ENCODE measurements around the gene GASK1A. TPM values are rescaled to one million over a fixed set of nuclear protein-coding genes. Genes with fewer than 3 reads are reported as not detected.
A peak's percentile ranks its signal among the peaks of the same experiment; 100 is the strongest.

Gene GASK1A
- total RNA-seq, 1 donor from 2014 or later = 8.4 TPM

DNA sequence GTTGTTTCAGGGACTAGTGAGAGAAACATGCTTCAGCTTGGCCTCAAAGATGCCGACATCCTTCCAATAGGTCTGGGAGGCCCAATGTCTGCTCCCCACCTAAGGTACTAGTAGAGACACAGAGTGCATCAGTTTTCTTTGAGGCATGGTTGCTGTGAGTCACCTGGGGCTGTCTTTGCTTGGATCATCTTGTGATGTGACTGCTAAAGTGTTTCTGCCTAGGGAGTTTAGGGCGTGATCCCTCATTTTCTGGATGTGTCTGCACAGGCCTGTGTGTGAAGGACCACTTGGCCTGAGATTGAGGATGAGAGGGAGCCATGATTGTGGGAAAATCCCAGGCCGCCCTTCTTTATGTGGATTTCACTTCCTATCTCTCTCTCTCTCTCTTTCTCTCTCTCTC lies 4.8 kb downstream of the GASK1A start:
- no peak for DNase-seq

- DNase-seq = no peak
Observed at GRCh38 chr3:42984701-42985100, 5.6 kb downstream of the GASK1A start.

DNA sequence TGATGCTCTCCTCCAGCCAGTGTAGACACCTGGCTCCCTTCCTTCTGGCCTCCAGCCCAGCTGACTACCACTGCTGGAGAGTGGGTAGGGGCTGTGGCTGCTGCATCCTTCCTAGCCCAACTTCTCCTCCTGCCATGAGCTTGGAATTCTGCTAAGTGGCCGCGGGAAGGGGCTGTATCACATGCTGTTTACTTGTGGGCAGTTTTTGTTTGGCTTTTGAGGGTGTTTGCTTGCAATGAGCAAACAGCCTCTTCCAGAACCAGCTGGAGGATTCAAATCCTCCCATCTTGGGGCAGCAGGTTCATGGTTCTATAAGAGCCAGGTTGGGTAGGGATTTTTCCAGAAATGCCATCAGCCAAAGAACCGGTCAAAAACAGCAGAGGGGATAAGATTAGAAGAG lies 9.0 kb downstream of the GASK1A start:
- no peak for DNase-seq

DNA sequence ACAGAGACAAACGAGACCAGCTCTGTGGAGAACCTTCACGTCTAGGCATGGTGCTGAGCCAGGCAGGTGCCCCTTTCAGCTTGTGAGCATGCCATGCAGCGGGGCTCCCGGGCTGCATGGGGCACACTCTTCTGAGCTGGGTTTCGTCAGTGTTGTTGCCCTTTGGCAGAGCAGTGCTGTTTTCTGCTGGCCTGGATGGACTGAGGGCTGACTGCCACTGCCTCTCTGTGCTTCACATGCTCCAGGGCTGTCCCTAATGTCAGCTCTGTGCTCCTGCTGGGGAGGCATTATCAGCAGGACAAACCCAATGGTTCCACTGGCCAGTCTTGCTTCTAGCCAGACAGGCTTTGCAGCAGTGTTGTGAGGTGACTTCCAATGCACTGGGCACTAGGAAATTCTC lies 9.5 kb downstream of the GASK1A start:
- no peak for DNase-seq

DNA sequence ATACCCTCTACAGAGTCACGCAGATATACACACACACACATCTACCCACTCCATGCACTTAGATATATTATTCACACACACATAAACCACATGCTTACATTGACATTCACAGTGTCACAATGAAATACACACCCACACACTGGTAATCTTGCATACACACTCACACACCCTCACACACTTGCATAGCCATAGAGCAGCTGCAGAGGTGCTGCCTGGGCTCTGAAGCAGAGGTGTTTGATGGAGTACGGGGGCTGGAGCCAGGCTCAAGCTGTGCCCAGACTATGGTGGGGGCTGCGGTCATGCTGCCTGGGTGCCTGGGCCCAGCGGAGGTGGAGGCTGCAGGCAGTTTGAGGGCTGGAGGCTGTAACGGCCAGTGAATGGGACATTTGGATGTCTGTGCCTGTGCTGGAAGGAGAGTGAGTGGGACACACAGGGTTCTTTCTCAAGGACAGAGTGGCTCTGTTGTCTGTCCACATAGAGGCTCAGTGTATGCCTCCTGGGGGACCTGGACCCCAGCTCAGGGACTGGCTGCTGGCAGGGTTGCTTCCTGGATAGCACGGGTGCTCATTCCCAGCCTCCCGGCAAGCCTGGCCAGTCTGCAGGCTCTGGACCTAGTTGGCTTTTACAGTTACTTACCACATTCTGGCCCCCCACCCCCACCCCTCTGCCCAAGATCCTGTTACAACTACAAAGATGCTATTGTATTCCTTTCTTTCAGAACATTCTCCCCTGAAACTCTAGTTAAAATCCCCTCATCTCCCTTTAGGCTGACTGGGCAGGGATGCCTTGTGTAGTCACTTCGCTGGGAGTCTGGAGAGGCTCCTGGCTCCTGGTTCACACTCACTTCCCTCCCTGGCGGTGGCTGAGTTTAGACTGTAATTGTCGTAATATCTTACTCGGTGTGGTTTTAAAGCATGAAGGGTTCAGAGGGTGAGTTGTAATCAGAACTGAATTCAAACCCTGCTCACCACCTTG lies 12.5 kb downstream of the GASK1A start:
- DNase-seq = peak; percentile 52

- DNase-seq = no peak
Observed at GRCh38 chr3:42994595-42994994, 15.5 kb downstream of the GASK1A start.

DNA sequence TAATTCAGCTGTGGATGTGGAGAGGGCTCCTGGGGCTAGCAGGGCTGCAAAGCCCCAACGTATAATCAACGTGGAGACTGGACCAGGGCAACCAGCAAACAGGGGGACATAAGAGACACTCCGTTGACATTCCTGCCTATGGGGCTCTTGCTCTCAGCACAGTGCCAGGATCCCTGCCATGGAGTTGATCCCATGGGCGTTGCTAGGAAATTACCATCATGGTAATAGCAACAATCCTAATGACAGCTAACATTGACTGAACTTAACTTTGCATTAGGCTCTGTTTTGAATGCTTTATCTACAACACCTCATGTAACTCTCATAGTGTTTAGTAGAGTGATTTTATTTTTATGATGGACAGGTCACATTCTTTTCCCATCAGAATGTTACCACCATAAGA lies 16.9 kb downstream of the GASK1A start:
- DNase-seq = no peak

GRCh38 chr3:42996633-42997075 lies 17.5 kb downstream of the GASK1A start:
- DNase-seq = no peak

- DNase-seq = no peak
Observed at GRCh38 chr3:42999212-42999611, 20.1 kb downstream of the GASK1A start.

DNA sequence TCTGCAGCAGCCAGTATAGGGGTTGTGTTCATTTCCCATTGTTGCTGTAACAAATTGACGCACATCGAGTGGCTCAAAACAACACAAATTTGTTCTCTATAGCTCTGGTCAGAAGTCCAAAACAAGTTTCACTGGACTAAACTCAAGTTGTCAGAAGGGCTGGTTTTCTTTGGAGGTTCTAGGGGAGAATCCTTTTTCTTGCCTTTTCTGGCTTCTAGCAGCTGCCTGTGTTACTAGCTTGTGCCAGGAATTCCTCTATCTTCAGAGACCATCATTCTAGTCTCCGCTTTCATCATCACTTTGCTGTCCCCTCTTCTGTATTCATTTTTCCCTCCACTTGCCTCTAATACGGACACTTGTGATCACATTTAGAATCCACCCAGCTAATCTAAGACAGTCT lies 20.5 kb downstream of the GASK1A start:
- DNase-seq = no peak

GRCh38 chr3:43000387-43000786 lies 21.3 kb downstream of the GASK1A start:
- DNase-seq = no peak

DNA sequence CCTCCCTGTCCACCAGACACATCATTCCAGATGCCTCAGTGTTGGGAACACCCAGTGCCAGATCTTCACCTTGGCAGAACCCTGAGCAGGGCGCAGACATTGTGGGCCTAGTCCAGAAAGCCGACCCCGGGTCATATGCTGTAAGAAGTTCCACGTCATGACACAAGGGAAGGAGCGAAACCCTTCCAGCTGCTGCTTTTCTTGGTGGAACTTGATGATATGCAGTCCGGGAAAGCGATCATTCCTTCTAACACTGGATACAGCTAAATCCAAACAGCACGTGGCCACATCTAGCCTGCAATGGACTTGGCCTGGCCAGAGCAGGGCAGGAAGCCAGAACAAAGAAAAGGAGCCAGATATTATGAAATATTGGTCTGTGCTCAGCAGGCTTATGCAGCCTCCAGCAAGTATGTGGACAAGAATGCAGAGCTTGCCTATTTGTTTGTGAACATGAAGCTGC lies 22.0 kb downstream of the GASK1A start:
- DNase-seq = no peak

GRCh38 chr3:43001556-43002121 lies 22.5 kb downstream of the GASK1A start:
- DNase-seq = no peak

- no peak for DNase-seq
Observed at GRCh38 chr3:43004282-43004681, 25.2 kb downstream of the GASK1A start.

DNA sequence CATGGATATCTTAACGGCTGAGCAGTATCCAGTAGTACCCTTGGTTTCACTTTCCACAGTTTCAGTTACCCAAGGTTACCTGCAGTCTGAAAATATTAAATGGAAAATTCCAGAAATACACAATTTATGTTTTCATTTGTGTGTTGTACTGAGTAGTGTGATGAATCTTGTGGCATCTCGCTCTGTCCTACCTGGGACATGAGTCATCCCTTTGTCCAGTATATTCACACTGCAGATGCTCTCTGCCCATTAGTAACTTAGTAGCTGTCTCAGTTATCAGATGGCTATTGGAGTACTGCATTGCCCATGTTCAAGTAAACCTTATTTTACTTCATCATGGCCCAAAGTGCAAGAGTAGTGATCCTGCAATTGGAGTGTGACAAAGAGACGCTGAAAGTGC lies 26.1 kb downstream of the GASK1A start:
- DNase-seq = no peak

GRCh38 chr3:43005981-43006380 lies 26.9 kb downstream of the GASK1A start:
- no peak for DNase-seq

DNA sequence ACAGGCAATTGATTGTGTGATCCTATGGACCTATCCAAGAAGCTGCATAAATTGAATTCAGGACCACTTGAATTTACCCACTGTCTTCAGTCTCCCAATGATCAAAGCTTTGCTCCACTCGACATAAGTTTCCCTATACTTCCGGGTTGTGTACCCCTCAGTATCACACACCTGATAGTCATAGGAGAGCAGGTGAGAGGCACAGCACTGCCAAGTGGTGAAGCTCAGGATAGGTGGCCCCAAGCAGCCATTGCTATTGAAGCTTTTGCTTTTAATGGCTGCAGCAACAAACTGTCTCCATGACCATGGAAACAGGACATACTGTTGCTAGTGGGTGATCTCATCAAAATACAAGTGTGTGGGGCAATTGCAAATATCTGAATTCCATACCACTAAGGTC lies 27.7 kb downstream of the GASK1A start:
- no peak for DNase-seq

DNA sequence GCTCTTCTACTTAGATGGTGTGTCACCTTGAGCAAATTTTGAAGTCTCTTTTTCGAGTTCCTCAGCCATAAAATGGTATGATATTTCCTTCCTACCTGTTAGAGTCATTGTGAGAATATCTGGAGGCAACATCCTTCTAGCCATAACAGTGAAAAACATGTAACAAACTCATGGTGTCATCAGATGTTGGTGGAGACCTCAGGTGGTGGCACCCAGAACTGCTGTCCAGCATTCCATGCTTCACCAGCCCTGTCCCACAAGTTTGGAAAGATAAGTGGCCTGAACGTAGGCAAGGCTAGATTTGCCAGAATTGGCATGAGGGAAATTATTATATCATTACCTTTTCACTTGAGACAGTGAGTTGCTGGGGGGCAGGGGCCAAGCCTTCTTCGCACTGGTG lies 30.4 kb downstream of the GASK1A start:
- no peak for DNase-seq

DNA sequence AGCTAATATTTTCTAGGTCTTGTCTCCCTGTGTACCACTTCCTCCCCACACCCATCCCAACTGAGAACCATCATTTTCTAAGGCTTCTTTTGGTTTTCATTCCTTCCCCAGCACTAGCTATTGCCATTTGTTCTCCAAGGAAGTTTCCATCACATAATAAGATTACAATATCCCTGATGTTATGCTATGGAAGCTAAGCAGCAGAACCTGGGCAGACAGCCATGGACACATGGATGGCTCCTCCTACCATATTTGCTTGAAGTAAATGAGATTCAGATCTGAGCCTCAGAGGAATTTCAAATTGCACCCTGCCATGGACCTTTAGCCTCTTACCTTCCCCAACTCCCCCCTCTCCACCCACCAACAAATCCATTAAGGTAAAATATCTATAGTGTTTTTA lies 31.5 kb downstream of the GASK1A start:
- DNase-seq = no peak

DNA sequence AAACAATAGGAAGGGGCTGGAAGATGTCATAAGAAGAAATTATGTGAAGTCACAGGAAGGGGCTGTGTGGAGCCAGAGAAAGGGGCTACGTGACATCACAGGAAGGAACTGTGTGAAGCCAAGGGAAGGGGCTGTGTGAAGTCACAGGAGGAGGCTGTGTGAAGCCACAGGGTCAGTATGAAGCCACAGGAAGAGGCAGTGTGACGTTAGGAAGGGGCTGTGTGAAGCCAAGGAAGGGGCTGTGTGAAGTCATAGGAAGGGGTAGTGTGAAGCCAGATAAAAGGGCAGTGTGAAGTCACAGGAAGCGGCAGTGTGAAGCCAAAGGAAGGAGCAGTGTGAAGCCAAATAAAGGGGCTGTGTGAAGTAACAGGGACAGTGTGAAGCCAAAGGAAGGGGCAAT lies 32.5 kb downstream of the GASK1A start:
- DNase-seq = no peak

GRCh38 chr3:43012174-43012573 lies 33.1 kb downstream of the GASK1A start:
- no peak for DNase-seq

DNA sequence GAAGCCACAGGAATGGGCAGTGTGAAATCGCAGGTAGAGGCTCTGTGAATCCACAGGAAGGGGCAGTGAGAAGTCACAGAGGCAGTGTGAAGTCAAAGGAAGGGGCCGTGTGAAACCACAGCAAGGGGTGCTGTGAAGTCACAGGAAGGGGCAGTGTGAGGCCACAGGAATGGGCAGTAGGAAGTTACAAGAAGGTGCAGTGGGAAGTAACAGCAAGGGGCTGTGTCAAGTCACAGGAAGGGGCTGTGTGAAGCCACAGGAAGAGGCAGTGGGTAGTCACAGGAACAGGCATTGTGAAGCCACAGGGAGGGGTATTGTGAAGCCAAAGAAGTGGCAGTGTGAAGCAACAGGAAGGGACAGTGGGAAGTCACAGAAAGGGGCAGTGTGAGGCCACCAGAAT lies 34.1 kb downstream of the GASK1A start:
- DNase-seq = no peak

- DNase-seq = no peak
Observed at GRCh38 chr3:43013743-43014155, 34.6 kb downstream of the GASK1A start.

DNA sequence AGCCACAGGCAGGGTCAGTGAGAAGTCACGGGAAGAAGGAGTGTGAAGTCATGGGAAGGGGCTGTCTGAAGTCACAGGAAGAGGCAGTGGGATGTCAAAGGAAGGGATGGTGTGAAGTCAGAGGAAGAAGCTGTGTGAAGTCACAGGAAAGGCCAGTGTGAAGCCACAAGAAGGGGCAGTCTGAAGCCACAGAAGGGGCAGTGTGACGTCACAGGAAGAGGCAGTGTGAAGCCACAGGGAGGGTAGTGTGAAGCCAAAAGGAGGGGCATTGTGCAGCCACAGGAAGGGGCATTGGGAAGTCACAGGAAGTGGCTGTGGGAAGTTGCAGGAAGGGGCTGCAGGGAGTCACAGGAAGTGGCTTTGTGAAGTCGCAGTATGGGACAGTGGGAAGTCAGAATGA lies 35.1 kb downstream of the GASK1A start:
- no peak for DNase-seq
